GM19193 (cell line): ENCODE data around the gene FNDC3A.

Source experiments
- POLR2A ChIP-seq: IDR thresholded peaks from 4 replicates; pipeline ENCODE4 v1.6.1; 2011; ENCODE audit not compliant: insufficient read depth, insufficient read length; ENCODE audit errors: extremely low read depth

FNDC3A gene

DNA sequence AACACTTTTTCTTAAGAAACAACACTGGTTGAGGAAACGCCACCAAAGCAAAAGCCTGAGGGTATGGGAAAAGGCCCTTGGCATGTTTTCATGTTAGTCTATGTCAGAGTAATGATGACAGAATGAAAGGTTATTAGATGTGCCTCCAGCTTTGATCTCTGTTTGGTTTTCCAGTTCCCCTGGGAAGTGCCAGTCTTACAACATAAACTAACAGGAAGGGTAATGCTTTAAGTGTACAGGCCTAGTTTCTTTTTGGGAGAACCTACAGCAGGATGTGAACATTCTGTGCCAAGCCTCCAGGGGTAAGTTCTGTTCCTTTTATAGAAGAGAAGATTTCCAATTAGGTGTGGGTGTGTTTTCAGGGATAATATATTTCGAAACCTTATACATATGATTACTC, 121.7 kb downstream of the FNDC3A start:
- TF ChIP-seq POLR2A = no peak

GRCh38 chr13:49098198-49098597, 122.5 kb downstream of the FNDC3A start:
- no peak for TF ChIP-seq POLR2A

GRCh38 chr13:49098771-49099512, 123.2 kb downstream of the FNDC3A start:
- no peak for TF ChIP-seq POLR2A

DNA sequence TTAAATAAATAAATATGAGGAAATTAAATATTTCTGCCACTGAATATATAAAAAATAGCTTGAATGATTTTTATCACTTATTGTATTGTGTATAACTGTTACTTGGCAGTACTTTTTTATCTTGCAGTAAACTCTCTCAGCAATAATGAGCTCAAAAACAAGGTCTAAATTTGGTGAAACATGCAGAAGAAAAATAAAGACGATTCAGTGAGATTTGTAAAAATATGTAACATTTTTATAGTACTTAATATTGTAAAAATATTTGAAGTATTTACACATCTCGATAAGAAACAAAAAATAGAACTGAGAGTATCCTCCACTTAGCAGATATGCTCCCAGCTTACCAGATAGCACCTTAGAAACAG, 123.8 kb downstream of the FNDC3A start:
- no peak for TF ChIP-seq POLR2A

- TF ChIP-seq POLR2A = no peak
Measured at GRCh38 chr13:49100637-49101570, 125.2 kb downstream of the FNDC3A start.

DNA sequence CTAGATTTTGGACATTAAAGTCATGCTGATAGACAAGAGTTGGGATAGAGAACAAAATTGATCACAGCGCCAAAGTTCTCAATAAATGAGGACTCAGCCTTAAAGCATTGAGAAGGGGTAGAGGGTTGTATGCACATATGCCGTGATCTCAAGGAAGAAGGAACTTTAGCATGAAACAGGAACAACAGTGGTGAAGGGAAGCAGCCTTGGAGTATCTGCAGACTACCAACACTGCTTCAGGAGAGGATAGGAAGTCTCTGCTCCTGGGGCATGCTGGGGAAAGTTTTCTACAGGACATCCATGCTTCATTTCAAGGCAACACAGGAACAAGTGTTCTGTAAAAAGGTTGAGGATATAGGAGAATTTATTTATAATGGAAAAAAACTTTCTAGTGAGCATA, 132.5 kb downstream of the FNDC3A start:
- no peak for TF ChIP-seq POLR2A

DNA sequence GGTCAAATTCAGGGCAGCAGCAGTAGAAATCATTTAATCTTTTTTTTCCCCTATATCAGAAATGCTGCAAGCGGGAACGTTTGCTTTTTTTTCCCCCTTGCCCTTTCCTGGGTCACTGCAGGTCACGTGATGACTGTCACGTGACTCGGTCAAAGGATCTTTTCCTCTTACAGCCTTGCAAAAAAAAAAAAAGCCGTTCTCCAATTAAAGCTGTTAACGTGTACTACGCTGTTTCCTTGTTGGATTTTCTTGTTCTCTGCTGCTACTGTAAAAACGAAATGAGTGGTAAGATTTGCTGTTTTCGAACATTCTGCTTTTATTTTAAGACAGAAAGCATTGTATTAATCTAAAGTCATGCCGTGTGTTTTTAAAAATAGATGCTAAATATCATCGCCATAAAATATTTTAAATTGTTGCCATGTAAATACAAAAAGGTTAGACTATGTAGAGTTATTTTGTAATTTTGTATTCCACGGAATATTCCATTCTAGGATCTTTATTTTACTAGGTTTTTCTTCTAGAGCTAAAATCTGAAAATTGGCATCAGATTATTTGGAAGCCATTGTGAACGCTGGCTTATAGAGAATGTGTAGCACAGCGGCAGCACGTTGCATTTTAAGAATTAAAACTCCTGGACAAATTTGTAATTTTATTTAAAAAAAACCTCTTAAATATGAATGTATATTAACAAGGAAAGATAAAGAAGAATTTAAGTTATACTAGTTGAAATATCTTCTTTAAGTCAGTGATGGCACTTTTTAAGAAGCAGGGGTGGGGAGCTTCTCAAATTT, 134.6 kb downstream of the FNDC3A start:
- no peak for TF ChIP-seq POLR2A

DNA sequence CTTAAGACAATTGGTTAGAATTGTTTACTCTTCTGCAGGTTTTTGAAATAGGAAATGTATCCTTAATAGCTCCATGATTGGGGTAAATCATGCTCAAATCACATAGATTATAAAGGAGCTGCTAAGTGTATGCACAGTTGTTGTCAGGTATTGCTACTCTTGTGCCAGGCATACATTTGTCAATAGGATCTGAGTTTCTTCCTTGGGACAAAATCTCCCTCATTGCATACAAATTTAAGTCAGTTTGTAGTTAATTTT, 135.1 kb downstream of the FNDC3A start:
- TF ChIP-seq POLR2A = no peak

GRCh38 chr13:49112782-49113525, 137.2 kb downstream of the FNDC3A start:
- no peak for TF ChIP-seq POLR2A

DNA sequence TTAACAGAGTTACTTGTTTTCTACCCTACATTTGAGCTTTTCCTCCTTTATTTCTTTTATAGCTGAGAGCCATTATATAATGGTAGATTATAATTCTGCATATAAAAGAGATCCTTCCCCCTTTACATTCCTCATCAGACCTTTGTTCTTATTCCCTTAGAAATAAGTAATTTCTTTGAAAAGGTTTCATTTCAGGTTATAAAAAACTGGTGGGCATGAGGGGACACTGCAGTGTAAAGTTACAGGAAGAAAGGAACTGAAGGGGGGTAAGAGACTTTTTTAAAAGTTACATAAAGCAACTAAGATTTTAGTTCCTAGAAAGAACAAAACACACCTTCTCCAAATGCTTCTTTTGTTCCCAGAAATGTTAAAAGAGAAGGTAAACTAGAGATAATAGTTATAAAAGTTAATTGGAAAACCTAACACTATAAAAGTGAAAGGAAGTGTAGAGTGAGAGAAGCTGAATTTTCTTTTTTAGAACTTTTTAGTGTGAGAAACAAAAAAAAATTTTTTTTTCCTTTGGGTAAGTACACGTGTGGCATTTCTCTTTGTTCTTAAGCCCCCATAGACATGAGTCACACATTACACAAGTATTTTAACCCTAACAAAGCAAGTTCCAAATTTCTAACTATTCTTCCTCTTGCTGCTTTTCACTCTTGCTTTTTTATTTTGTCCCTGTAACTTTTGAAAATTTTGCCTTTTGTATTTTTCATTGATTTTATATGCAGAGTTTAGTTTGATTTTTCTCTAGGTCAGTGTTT, 138.0 kb downstream of the FNDC3A start:
- TF ChIP-seq POLR2A = no peak

GRCh38 chr13:49116873-49117272, 141.2 kb downstream of the FNDC3A start:
- TF ChIP-seq POLR2A = no peak

GRCh38 chr13:49124693-49125304, 149.1 kb downstream of the FNDC3A start:
- TF ChIP-seq POLR2A = no peak

- TF ChIP-seq POLR2A = no peak
Measured at GRCh38 chr13:49125964-49126524, 150.3 kb downstream of the FNDC3A start.
